Measurements from ENCODE around the gene SYNM.

DNA sequence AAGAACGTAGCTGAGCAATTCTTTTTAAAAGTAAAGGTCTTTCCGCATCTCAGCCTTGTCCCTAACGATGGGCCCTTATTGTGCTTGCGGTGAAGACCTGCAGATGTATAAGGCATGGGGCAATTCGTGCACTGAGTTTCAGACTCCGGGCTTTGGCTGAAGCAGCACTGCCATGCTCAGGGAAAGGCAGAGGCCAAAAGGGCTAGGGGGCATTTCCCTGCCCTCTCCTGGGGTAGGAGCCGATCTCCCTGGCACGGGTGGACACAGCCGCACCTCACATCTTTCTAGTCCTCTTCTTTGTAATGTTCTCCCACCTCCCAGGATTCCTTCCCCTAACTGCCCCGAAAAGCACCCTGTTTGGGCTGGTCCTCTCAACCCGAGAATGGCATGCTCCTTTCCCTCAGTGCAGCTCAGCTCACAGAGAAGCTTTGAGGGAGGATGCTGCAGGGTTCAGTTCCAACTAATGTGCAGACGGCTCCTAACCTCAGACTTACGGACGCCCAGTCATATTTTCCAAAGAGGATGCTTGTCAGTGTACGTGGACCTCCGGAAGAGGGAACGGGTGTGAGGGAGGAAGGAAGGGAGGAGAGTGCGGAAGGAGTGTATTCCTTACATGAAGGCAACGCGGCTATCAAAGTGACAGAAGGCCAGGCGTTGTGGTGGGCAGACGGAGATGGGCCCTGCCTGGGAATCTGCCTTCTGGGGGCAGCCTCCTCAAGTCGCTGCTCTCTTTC is 61.2 kb downstream of the SYNM start:
- TF ChIP-seq, protein P1, sequence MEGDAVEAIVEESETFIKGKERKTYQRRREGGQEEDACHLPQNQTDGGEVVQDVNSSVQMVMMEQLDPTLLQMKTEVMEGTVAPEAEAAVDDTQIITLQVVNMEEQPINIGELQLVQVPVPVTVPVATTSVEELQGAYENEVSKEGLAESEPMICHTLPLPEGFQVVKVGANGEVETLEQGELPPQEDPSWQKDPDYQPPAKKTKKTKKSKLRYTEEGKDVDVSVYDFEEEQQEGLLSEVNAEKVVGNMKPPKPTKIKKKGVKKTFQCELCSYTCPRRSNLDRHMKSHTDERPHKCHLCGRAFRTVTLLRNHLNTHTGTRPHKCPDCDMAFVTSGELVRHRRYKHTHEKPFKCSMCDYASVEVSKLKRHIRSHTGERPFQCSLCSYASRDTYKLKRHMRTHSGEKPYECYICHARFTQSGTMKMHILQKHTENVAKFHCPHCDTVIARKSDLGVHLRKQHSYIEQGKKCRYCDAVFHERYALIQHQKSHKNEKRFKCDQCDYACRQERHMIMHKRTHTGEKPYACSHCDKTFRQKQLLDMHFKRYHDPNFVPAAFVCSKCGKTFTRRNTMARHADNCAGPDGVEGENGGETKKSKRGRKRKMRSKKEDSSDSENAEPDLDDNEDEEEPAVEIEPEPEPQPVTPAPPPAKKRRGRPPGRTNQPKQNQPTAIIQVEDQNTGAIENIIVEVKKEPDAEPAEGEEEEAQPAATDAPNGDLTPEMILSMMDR (conservative IDR thresholded peaks at IDR 0.05; ENCODE audit: low read depth, low read length), result no peak
- no peak for TF ChIP-seq EZH2phosphoT487 (IDR thresholded peaks at IDR 0.05; ENCODE audit: borderline replicate concordance, low read length)
- TF ChIP-seq EZH2 (IDR thresholded peaks at IDR 0.05; ENCODE audit: low read length, unreplicated experiment), result no peak
